Endothelial cell (in vitro differentiated cells): ENCODE data around the gene IL5. TPM values are rescaled to one million over a fixed set of nuclear protein-coding genes. Genes with fewer than 3 reads are reported as not detected.

Experiments used
- DNase-seq: peaks from one replicate; pipeline ENCODE4 v3.0.0; 2021; ENCODE audit warnings: low spot score
- H3K27ac Mint-ChIP-seq: one replicate; pipeline ENCODE4 v1.8.0; 2021; ENCODE audit warnings: mixed read lengths, inconsistent platforms; ENCODE audit not compliant: unreplicated experiment
- H3K27me3 Mint-ChIP-seq: one replicate; pipeline ENCODE4 v1.8.0; 2021; ENCODE audit warnings: mild to moderate bottlenecking, moderate library complexity, mixed read lengths, inconsistent platforms; ENCODE audit not compliant: unreplicated experiment
- H3K36me3 Mint-ChIP-seq: one replicate; pipeline ENCODE4 v1.8.0; 2021; ENCODE audit warnings: mild to moderate bottlenecking, low read depth, mixed read lengths, inconsistent platforms; ENCODE audit not compliant: unreplicated experiment
- H3K4me1 Mint-ChIP-seq: one replicate; pipeline ENCODE4 v1.8.0; 2021; ENCODE audit warnings: mild to moderate bottlenecking, mixed read lengths, inconsistent platforms; ENCODE audit not compliant: unreplicated experiment
- H3K4me3 Mint-ChIP-seq: one replicate; pipeline ENCODE4 v1.8.0; 2021; ENCODE audit warnings: mild to moderate bottlenecking, mixed read lengths, inconsistent platforms; ENCODE audit not compliant: unreplicated experiment
- H3K9me3 Mint-ChIP-seq: one replicate; pipeline ENCODE4 v1.8.0; 2021; ENCODE audit warnings: mixed read lengths, inconsistent platforms; ENCODE audit not compliant: unreplicated experiment
- CTCF ChIP-seq: fragments of 200-600 bp; sonication (generic); IDR thresholded peaks from one replicate; pipeline ENCODE4 v1.5.0; 2021; ENCODE audit warnings: antibody characterized with exemption; ENCODE audit not compliant: unreplicated experiment
- total RNA-seq: library from RNA; stranded (reverse); fragmentation: NEBNext Ultra II Directional; extraction: Animal tissue kit (Norgen Biotek cat#: 25700); gene quantifications from one replicate; pipeline ENCODE4 v1.2.1, GENCODE V29; 2021; ENCODE audit not compliant: unreplicated experiment

IL5 gene
- total RNA-seq, 1 donor from 2014 or later: not detected

- TF ChIP-seq CTCF: no peak
- Mint-ChIP-seq H3K27me3 (peaks cover 2% of the 10 kb centered on the region), H3K4me3 (no peak overlapping the region), H3K4me1 (no peaks in the 10 kb centered on the region), H3K9me3 (no peaks in the 10 kb centered on the region), H3K27ac (no peak overlapping the region), H3K36me3 (no peaks in the 10 kb centered on the region)
- no peak for DNase-seq
Measured at GRCh38 chr5:132547269-132547668, 3.9 kb upstream of the IL5 start.

GRCh38 chr5:132546108-132546507, 2.8 kb upstream of the IL5 start:
- H3K9me3 Mint-ChIP-seq: no peaks in the 10 kb centered on the region
- no peak overlapping the region for H3K4me3 Mint-ChIP-seq
- no peak for DNase-seq
- TF ChIP-seq CTCF: no peak
- H3K4me1 Mint-ChIP-seq: peaks cover under 1% of the 10 kb centered on the region
- H3K27me3 Mint-ChIP-seq: peaks cover 1% of the 10 kb centered on the region
- H3K27ac Mint-ChIP-seq: no peak overlapping the region
- no peaks in the 10 kb centered on the region for H3K36me3 Mint-ChIP-seq

- H3K36me3 Mint-ChIP-seq: no peaks in the 10 kb centered on the region
- no peak for TF ChIP-seq CTCF
- peaks cover 27% of the 10 kb centered on the region for H3K4me1 Mint-ChIP-seq
- no peak for DNase-seq
- no peak overlapping the region for H3K4me3 Mint-ChIP-seq
- peaks cover 5% of the 10 kb centered on the region for H3K27me3 Mint-ChIP-seq
- no peak overlapping the region for H3K27ac Mint-ChIP-seq
- no peaks in the 10 kb centered on the region for H3K9me3 Mint-ChIP-seq
Measured at GRCh38 chr5:132540764-132541163, 2.6 kb downstream of the IL5 start.

GRCh38 chr5:132540149-132540548, 3.2 kb downstream of the IL5 start:
- no peak overlapping the region for H3K4me3 Mint-ChIP-seq
- no peaks in the 10 kb centered on the region for H3K9me3 Mint-ChIP-seq
- no peak overlapping the region for H3K27ac Mint-ChIP-seq
- no peak for TF ChIP-seq CTCF
- H3K36me3 Mint-ChIP-seq: no peaks in the 10 kb centered on the region
- peaks cover 32% of the 10 kb centered on the region for H3K4me1 Mint-ChIP-seq
- H3K27me3 Mint-ChIP-seq: peaks cover 5% of the 10 kb centered on the region
- no peak for DNase-seq

GRCh38 chr5:132539716-132540115, 3.6 kb downstream of the IL5 start:
- TF ChIP-seq CTCF: no peak

More at GRCh38 chr5:132539716-132540115, 3.6 kb downstream of the IL5 start:
- no peaks in the 10 kb centered on the region for H3K9me3 Mint-ChIP-seq
- peaks cover 5% of the 10 kb centered on the region for H3K27me3 Mint-ChIP-seq
- no peak overlapping the region for H3K27ac Mint-ChIP-seq
- peaks cover 32% of the 10 kb centered on the region for H3K4me1 Mint-ChIP-seq
- H3K4me3 Mint-ChIP-seq: no peak overlapping the region
- no peaks in the 10 kb centered on the region for H3K36me3 Mint-ChIP-seq
- DNase-seq: no peak
